MV-4-11 (cell line): ENCODE data around the gene ARAP1.

Source experiments
- DNase-seq: peaks from one replicate; lab custom pipeline; 2025; lab: John Stamatoyannopoulos, UW

ARAP1 gene

GRCh38 chr11:72685560-72686480 is 66.4 kb downstream of the ARAP1 start:
- peak; percentile 8 for DNase-seq

- DNase-seq = peak; percentile 31
These were observed 67.8 kb downstream of the ARAP1 start for GRCh38 chr11:72684236-72684912.

GRCh38 chr11:72683782-72684200 is 68.4 kb downstream of the ARAP1 start:
- DNase-seq = peak; percentile 5

DNA sequence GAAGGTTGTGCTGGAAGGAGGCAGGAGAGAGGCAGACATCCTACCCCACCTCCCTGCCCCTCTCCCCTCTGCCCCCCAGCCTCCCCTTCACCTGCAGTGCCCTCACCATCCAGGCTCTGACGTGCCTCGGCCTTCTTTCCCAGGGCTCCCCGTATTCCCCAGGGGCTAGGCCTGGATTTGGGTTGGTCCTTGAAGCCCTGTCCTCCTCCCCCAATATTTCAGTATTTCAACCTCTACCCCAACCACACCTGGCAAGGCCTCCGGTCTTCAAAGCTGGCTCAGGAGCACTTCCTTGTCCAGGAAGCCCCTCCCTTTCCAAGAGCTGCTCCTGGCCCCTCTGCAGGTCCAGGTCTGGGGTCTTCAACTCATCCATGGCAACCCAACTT is 69.4 kb downstream of the ARAP1 start:
- no peak for DNase-seq

- no peak for DNase-seq
These were observed 69.9 kb downstream of the ARAP1 start for GRCh38 chr11:72682238-72682857.

DNA sequence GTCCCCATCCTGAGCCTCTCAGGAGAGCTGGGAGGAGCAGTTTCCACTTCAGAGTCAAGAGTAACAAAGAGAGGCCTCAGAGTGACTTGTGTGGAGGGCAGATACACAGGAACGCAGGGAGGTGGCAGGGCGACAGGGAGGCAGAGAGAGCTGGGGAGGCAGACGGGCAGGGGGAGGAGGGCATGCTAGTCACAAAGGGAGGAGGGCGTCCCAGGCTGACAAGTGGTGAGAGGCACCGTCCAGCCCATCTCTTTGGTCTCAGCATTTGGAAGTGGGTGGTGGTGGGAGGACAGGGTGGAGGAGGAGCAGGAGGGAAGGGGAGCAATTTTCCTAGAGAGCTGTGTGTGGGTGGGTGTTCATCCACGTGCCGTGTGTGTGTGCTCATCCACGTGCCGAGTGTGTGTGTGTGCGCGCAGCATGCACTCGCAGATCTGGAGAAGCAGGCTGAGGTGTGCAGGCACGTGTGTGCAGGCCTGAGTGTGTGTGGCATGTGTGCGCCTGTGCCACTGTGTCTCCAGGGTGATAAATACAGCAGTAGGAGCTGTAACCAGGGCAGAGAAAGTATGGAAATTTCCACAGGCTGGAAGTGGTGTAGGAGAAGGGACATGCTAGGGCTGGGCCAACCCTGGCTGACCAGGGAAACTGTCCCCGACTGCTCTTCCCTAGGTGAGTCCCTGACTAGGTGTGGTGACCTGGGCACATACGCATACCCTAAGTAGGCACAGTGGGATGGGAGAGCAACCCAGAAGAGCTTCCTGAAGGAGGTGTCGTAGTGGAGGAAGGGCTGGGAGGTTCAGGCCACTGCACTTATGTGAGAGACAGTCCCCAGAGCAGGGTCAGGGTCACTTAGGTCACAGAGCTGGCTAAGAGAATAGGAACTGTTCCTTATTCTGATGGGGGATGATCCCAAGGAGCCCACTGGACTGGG is 70.7 kb downstream of the ARAP1 start:
- DNase-seq = no peak

- no peak for DNase-seq
These were observed 71.5 kb downstream of the ARAP1 start for GRCh38 chr11:72680624-72681158.

GRCh38 chr11:72679869-72680268 is 72.3 kb downstream of the ARAP1 start:
- DNase-seq = no peak

- no peak for DNase-seq
These were observed 73.7 kb downstream of the ARAP1 start for GRCh38 chr11:72678524-72678923.

DNA sequence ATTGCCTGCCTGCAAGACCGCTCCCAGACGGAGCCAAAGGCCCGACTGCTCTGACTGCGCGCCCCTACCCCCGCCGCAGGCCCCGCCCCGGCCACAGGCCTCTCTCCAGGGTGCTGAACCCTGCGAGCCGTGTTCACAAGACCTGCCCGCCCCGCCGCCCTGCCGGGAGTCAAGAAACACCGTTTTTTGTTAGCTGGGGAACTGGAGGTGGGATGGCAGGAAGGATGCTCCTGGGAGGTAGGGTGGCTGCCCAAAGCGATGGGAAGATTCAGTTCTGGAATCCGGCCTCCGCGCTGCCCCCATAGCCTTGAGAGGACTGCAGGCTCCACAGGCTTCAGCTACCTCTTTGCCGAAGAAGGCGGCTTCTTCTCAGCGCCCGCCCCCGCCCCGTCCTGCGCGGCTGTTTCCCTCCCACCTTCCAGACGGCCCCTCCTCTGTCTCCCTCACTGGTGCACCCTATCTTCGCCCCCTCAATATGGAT is 75.3 kb downstream of the ARAP1 start:
- peak; percentile 35 for DNase-seq

DNA sequence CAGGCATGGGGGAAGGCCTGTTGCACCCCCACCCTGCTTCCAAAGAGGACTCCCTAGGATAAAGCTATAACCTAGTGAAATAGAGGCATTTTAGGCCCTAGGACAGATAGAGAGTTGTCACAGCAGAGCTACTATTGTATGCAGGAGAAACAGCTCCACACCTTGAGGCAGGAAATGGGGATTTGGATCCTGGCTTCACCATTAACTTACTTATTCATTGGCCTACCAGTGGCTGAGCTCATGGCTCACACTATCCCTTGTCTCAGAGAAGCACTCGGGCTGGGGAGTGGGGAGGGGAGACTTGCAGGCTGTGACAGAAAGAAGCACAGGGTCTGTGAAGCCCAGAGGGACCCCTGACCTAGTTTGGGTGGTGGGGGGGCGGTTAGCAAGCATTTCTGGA is 77.0 kb downstream of the ARAP1 start:
- no peak for DNase-seq

DNA sequence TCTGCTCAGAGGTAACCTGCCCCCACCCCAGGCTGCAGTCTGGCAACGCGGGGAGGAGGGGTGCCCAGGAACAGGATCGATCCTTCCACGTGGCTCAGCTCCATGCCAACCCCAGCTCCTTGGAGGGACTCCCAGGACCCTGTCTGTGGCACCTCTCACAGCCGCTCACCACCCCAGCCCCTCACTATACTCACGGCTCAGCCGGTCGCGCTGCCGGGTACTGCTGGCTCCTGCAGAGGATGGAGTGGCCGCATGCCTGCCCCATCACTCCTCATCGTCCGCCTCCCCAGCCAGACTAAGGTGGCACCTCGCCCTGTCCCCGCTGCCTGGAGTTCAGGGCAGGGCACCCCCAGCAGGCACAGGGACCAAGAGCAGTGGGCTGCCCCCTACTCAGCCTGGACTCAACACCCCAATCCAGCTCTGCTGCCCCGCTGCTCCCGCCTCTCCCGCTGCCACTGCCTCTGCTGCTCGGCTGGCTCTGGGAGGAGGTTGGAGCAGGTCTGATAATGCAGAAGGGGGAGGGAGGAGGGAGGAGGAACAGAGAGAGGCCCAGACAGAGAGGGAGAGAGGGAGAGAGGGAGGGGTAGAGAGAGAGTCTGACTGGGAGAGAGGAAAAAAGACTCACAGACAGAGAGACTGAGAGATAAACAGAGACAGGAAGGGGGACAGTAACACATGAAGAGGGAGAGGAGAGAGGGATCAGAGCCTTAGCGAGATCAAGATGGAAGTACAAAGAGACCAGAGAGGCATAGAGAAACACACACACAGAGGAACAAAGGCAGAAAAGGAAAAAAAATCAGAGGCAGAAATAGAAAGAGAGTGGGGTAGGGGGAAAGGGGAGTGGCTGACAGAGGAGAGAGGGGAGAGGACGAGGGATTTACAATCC is 78.0 kb downstream of the ARAP1 start, which contains the start of gene PDE2A:
Gene PDE2A, minus strand, starts transcription at position 480 of the 886 bp plus-strand sequence. Its CDS starts 215 bp downstream, at position 265.
- DNase-seq = no peak

DNA sequence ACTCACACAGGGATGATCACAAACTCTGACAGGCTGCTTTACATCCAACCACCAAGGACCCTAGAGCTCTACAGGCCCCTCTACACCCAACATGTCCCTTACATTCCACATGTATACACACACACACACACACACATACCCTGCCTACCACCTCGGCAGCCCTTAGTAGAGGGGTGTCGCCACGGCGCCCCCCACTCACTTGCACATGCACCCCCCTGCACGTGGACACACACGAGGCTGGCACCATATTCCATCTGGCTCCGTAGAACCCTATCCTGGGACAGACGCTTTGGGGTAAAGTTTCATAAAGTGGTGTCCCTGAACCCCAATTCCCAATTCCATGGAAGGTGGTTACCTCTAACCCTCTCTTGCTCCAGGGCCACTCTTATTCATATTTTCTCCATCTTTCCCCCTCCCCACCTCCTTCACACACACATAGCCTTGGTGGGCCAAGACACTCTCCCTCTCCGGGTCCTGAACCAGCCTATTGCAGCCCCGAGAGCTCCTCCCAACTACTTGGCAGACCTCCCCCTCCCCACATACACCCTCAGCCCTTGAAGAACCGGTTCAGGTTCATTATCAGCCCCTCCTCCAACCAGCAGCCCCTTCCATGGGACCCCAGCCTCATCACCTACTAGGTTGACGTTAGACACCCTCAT is 78.8 kb downstream of the ARAP1 start:
- no peak for DNase-seq

GRCh38 chr11:72672597-72673238 is 79.5 kb downstream of the ARAP1 start:
- DNase-seq = no peak

DNA sequence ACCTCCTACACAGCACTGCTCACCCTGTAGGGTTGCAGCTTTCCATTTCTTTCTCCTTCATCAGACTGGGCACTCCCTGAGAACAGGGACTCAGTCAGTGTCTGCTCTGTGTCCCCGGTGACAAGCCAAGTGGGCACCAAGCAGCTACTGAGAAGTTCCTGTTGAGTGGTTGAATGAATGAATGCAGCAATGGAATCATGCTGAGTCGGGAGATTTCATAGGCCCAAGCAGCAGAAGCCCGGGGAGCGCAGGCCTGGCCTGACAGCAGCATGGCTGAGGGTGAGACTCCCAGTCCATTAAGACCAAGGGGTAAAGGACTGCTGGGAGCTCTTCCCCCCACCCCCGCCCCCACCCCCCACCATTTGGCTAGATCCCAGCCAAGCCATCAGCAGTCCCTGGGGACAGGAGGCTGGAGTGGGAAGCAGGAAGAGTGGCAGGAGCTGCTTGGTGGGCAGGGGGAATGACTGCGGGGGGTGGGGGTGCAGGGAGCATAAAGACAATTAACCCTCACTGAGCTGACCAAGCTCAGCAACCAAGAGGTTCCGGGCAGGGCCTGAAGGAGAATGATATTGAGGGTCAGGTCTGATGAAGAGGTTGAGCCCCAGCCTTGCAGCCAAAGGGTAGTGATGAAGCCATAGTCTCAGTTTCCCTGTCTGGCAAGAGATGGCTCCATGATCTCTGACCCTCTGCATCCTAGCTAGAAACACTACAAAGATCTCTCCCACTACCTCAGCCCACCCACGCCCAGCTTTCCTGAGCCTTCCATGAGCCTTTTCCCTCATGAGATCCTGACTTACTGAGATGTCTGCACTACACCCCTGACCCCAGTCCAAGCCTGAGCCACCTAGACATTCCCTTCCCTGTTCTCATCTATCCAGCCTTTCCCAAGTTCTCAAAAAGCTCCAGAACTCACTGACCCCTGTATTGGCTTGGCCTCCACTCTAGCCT is 80.8 kb downstream of the ARAP1 start:
- no peak for DNase-seq

DNA sequence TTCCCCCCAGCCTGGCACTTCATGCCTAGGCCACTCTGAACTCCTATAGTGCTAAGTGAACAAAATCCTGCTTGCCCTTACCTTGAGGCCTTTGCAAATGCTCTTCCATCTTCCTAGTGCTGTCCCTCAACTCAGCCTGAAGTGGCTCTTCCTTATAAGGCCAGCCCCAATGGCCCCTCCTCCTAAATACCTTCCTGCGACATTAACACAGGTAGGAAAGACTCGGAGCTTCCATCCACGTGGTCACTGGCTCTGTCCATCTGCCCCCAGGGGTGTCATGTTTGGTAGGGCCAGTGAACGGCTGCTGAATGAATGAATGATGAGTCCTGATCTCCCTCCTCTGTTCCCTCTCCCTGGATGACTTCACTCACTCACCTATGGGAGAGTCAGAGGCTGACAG is 82.2 kb downstream of the ARAP1 start:
- no peak for DNase-seq

DNA sequence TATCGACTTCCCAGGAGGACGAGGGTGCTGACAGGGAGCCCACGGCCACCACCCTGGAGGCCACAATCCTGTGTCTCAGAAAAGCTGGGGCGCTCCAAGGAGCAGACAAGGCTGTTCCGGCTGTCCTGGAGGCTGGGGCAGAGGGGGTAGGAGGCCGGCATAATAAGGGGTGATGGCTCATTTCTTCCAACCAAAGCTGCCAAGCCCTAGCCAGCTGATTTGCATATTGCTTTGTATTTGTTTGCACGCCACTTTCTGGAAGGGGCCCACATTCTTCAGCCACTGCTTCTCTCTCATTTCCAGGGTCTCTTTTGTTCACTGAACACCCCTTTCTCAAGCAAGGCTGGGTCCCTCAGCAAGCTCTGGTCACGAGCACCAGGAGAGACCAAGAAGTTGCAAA is 82.7 kb downstream of the ARAP1 start:
- DNase-seq = no peak
